C4-2B (cell line): ENCODE results near the gene GHRH.

Experiments used
- H3K27ac ChIP-seq: fragments of 450-650 bp; 2 replicates; pipeline ENCODE4 v1.5.1; 2017
- ZFX ChIP-seq: fragments of 450-650 bp; IDR thresholded peaks from 2 replicates; pipeline ENCODE4 v1.6.1; 2017
- TF ChIP-seq, protein P1 (sequence below): fragments of 450-650 bp; conservative IDR thresholded peaks from 2 replicates; pipeline ENCODE4 v1.5.1; 2017; ENCODE audit warnings: mild to moderate bottlenecking

GHRH gene

DNA sequence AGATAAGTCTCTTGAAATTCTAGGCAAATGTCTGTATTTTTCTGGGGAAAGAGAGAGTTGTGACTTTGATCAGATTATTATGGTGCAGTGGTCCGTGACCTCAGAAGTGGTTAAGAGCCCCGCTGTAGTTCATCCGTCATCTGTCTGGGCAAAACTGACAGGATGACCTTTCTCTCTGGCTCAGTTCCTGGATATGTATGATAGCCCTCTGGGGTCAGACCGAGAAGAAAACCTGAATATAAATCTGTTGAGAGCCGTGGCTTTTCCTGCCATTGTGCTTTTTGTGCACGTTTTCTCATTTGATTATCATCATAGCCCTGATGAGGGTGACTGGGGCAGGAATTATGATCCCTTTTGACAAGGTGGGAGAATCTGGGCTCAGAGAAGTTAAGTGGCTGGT, 26.5 kb downstream of the GHRH start:
- no peak for TF ChIP-seq ZFX
- TF ChIP-seq, protein P1, sequence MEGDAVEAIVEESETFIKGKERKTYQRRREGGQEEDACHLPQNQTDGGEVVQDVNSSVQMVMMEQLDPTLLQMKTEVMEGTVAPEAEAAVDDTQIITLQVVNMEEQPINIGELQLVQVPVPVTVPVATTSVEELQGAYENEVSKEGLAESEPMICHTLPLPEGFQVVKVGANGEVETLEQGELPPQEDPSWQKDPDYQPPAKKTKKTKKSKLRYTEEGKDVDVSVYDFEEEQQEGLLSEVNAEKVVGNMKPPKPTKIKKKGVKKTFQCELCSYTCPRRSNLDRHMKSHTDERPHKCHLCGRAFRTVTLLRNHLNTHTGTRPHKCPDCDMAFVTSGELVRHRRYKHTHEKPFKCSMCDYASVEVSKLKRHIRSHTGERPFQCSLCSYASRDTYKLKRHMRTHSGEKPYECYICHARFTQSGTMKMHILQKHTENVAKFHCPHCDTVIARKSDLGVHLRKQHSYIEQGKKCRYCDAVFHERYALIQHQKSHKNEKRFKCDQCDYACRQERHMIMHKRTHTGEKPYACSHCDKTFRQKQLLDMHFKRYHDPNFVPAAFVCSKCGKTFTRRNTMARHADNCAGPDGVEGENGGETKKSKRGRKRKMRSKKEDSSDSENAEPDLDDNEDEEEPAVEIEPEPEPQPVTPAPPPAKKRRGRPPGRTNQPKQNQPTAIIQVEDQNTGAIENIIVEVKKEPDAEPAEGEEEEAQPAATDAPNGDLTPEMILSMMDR = no peak
- no peak overlapping the region for H3K27ac ChIP-seq

DNA sequence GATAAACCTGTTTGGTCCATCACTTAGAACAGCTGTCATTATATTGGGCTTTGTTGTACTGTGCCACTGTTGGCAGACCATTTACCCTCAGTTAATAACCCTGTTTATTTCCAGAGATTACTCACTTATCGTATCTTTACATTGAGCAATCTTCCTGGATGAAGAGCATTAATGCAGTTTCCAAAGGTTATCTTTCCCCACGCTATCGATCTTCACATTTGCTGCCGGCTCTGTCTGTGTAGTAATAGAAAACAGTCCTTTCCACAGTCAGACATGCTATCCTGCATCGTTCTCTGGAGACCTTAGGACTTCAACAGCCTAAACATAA, 27.4 kb downstream of the GHRH start:
- no peak overlapping the region for H3K27ac ChIP-seq
- no peak for TF ChIP-seq ZFX
- TF ChIP-seq, protein P1 = no peak

DNA sequence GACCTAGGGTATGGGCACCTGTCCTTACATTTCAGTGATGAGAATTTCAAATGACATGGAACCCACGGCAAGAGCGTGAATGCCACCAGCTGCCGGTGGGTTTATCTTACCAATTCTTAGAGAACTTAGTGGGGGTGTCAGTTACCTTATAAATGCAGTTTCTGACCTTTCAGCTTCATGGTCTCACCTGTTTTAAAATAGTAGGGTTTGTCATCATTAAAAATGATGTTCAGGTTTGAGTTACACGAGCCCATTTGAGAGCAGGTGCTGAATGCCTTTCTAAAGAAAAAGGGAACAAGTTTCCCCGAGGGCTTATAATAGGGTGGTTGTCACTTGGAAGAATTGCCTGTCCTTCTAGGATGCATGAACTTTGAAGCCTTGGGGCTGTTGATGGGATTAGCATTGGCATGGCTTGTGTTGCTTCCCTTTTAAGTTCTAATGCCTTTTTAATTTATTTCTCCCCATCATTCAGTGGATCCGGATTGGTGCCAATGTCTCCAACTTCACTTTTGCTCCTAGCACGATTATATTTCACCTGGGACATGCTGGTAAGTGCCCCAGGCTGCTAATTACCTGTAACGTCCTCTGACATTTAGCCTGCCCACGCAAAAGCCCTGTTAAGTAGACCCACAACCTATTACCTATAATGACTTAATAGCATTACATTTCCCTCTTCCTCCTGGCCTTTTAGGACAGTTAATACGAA, 27.9 kb downstream of the GHRH start:
- TF ChIP-seq ZFX = no peak
- TF ChIP-seq, protein P1 = no peak
- no peak overlapping the region for H3K27ac ChIP-seq

DNA sequence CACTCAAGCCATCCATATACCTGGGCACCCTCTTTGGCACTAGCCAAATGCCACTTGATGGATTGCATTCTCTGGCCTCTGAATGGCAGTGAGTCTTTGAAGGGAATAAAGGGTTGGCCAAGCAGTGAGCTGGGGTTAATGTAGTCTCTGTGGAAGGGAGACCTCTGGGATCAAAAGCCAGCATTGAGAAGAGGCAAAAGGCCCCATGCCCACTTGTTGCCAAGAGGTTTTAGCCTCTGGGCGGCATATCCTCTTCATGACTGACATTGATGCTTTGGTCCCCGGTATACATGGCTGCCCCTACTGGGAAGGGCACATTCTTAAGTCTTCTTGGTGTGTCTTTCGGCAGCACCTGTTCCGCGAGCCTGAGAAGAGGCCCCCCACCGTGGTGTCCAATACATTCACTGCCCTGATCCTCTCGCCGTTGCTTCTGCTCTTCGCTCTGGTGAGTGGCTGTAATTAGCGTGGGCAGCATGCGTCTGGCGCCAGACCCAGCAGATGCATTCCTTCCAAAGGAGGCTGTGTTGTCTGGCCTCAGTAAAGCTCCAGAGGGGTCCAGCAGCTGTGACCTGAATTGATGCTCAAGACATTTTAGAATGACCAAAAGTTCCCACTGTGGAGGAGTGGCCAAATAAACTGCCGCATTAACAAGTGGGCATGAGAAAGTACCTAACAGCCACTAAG, 29.5 kb downstream of the GHRH start:
- TF ChIP-seq, protein P1 = no peak
- no peak for TF ChIP-seq ZFX
- H3K27ac ChIP-seq = no peak overlapping the region

DNA sequence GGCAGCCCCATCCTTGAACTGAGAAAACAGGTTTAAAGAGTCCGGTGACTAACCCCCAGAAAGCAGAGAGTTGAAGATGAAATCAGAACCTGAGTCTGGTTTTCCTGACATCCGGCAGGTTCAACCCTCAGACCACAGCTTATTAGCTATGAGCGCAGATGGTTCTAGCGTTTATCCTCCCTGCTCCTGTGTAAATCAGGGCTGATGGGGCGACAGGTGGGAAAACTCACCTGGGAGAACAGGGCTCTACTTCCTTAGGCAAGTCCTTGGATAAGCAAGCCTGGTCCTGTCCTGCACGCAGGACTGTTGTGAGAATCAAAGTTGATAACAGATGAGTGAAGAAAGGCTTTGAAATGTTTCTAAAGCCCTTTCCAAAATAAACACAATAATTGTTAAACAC, 31.4 kb downstream of the GHRH start:
- no peak overlapping the region for H3K27ac ChIP-seq
- TF ChIP-seq, protein P1 = no peak
- no peak for TF ChIP-seq ZFX

DNA sequence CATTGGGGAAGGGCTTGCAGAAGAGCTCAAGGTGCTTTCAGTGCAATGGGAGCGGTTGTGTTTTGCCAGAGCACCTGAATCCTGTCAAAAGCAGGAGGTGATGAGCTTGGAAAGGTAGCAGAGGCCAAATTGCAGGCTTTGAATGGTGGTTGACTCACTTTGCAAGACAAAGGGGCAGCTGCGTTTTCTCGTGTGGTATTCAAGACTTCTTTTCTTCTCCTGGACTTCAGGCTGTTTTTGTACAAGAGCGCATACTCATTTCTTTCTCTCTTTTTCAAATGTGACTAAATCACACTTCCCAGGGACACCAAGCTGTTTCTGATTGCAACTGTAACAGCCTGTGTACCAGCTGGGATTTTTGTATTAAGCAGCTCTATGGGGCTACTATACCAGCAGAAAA, 32.3 kb downstream of the GHRH start:
- H3K27ac ChIP-seq = no peak overlapping the region
- TF ChIP-seq, protein P1 = no peak
- TF ChIP-seq ZFX = no peak

DNA sequence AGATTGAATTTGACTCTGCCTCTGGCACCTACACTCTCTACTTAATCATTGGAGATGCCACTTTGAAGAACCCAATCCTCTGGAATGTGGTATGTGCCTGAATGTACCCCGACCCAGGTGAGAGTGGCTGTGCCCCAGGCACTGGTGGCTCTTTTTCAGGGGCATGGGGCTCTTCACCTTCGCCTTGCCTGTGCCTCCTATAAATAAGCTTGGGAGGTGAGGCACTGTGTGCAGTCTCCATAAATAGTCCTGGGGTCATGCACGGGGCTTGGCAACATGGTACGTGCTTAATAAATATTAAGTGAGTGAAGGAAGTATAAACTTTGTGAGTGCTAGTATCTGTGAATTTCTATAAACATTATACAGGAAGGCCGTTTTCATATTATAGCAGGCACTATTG, 33.0 kb downstream of the GHRH start:
- TF ChIP-seq ZFX = no peak
- TF ChIP-seq, protein P1 = no peak

More for the DNA sequence above, 33.0 kb downstream of the GHRH start:
- H3K27ac ChIP-seq = no peak overlapping the region
